H9 (cell line): ENCODE results near the gene HSPA8. TPM values are rescaled to one million over a fixed set of nuclear protein-coding genes. Genes with fewer than 3 reads are reported as not detected.
A peak's percentile ranks its signal among the peaks of the same experiment; 100 is the strongest.

Experiments used
- DNase-seq: peaks from one replicate; pipeline ENCODE4 v3.0.0-alpha.2; 2017
- H2AFZ ChIP-seq: one replicate; pipeline ENCODE4 v1.6.1; 2013; ENCODE audit warnings: mild to moderate bottlenecking, low read length, control low read depth, moderate library complexity
- H2AK5ac ChIP-seq: 2 replicates; pipeline ENCODE4 v1.6.1; 2013; ENCODE audit warnings: low read length, control low read depth, mixed read lengths; ENCODE audit not compliant: insufficient read length
- H2BK120ac ChIP-seq: one replicate; pipeline ENCODE4 v1.6.1; 2013; ENCODE audit warnings: low read depth, mild to moderate bottlenecking, low read length, control low read depth, inconsistent platforms; ENCODE audit not compliant: poor library complexity, severe bottlenecking
- H2BK12ac ChIP-seq: 2 replicates; pipeline ENCODE4 v1.6.1; 2013; ENCODE audit warnings: low read length, control low read depth, mixed read lengths, low read depth; ENCODE audit not compliant: insufficient read length
- H2BK15ac ChIP-seq: 2 replicates; pipeline ENCODE4 v1.6.1; 2013; ENCODE audit warnings: low read depth, low read length, control low read depth
- H2BK20ac ChIP-seq: one replicate; pipeline ENCODE4 v1.6.1; 2013; ENCODE audit warnings: low read depth, mild to moderate bottlenecking, low read length, control low read depth, inconsistent platforms; ENCODE audit not compliant: poor library complexity, severe bottlenecking
- H2BK5ac ChIP-seq: 2 replicates; pipeline ENCODE4 v1.6.1; 2013; ENCODE audit warnings: low read length, control low read depth, mixed read lengths; ENCODE audit not compliant: insufficient read length
- H3K14ac ChIP-seq: 2 replicates; pipeline ENCODE4 v1.6.1; 2013; ENCODE audit warnings: low read length, control low read depth; ENCODE audit not compliant: insufficient read depth
- H3K18ac ChIP-seq: 2 replicates; pipeline ENCODE4 v1.6.1; 2013; ENCODE audit warnings: low read depth, mild to moderate bottlenecking, mixed read lengths, low read length, control low read depth; ENCODE audit not compliant: insufficient read length
- H3K23ac ChIP-seq: 2 replicates; pipeline ENCODE4 v1.6.1; 2013; ENCODE audit warnings: low read length, control low read depth, mixed read lengths, low read depth; ENCODE audit not compliant: insufficient read length
- H3K23me2 ChIP-seq: 2 replicates; pipeline ENCODE4 v1.6.1; 2013; ENCODE audit warnings: low read depth, mild to moderate bottlenecking, mixed read lengths, low read length, control low read depth; ENCODE audit not compliant: insufficient read length, poor library complexity, severe bottlenecking
- H3K27ac ChIP-seq: 2 replicates; pipeline ENCODE4 v1.5.1; 2013; ENCODE audit warnings: low read length, control low read depth, mixed read lengths, low read depth; ENCODE audit not compliant: insufficient read length
- H3K27me3 ChIP-seq: 2 replicates; pipeline ENCODE4 v1.6.1; 2013; ENCODE audit warnings: low read length, control low read depth, inconsistent platforms; ENCODE audit not compliant: insufficient read depth
- H3K4ac ChIP-seq: 2 replicates; pipeline ENCODE4 v1.6.1; 2013; ENCODE audit warnings: low read depth, mild to moderate bottlenecking, control low read depth, inconsistent platforms, low read length, moderate library complexity
- H3K4me1 ChIP-seq: 2 replicates; pipeline ENCODE4 v1.6.1; 2013; ENCODE audit warnings: low read length, control low read depth, inconsistent platforms; ENCODE audit not compliant: insufficient read depth
- H3K4me2 ChIP-seq: 2 replicates; pipeline ENCODE4 v1.6.1; 2013; ENCODE audit warnings: low read length, control low read depth, mixed read lengths; ENCODE audit not compliant: insufficient read length, insufficient read depth
- H3K56ac ChIP-seq: 2 replicates; pipeline ENCODE4 v1.6.1; 2013; ENCODE audit warnings: low read depth, mild to moderate bottlenecking, mixed read lengths, low read length, control low read depth; ENCODE audit not compliant: insufficient read length
- H3K79me1 ChIP-seq: 2 replicates; pipeline ENCODE4 v1.6.1; 2013; ENCODE audit warnings: low read depth, mild to moderate bottlenecking, moderate library complexity, low read length, control low read depth, inconsistent platforms; ENCODE audit not compliant: insufficient read depth, poor library complexity, severe bottlenecking
- H3K79me2 ChIP-seq: 2 replicates; pipeline ENCODE4 v1.6.1; 2013; ENCODE audit warnings: low read length, control low read depth, inconsistent platforms; ENCODE audit not compliant: insufficient read depth
- H3K9ac ChIP-seq: 2 replicates; pipeline ENCODE4 v1.6.1; 2013; ENCODE audit warnings: low read length, control low read depth, mixed read lengths; ENCODE audit not compliant: insufficient read length; ENCODE audit errors: extremely low read depth
- H3K9me3 ChIP-seq: one replicate; pipeline ENCODE4 v1.6.1; 2013; ENCODE audit warnings: low read depth, low read length, inconsistent platforms; ENCODE audit not compliant: control insufficient read depth
- H3T11ph ChIP-seq: one replicate; pipeline ENCODE4 v1.6.1; 2013; ENCODE audit warnings: mild to moderate bottlenecking, low read length, control low read depth, inconsistent platforms
- H4K20me1 ChIP-seq: one replicate; pipeline ENCODE4 v1.6.1; 2013; ENCODE audit not compliant: control insufficient read depth, insufficient read length, insufficient read depth
- H4K5ac ChIP-seq: 2 replicates; pipeline ENCODE4 v1.6.1; 2013; ENCODE audit warnings: low read depth, mild to moderate bottlenecking, mixed read lengths, low read length, control low read depth; ENCODE audit not compliant: insufficient read length
- H4K8ac ChIP-seq: replicated peaks from 2 replicates; pipeline ENCODE4 v1.6.1; 2013; ENCODE audit warnings: low read length, control low read depth, mixed read lengths, low read depth; ENCODE audit not compliant: insufficient read length
- H4K91ac ChIP-seq: 2 replicates; pipeline ENCODE4 v1.6.1; 2013; ENCODE audit warnings: low read depth, mild to moderate bottlenecking, moderate library complexity, mixed read lengths, low read length, control low read depth; ENCODE audit not compliant: insufficient read length
- H3K27ac Mint-ChIP-seq, 3 experiments: 2 replicates in 2 of 3; 3 replicates in 1 of 3; pipeline ENCODE4 v1.8.0; 2020 to 2021; ENCODE audit warnings: mixed read lengths in 3 of 3, mild to moderate bottlenecking in 1 of 3, moderate library complexity in 1 of 3
- H3K27me3 Mint-ChIP-seq: 2 replicates; pipeline ENCODE4 v1.8.0; 2021; ENCODE audit warnings: low read depth, mild to moderate bottlenecking, moderate library complexity, mixed read lengths
- H3K36me3 Mint-ChIP-seq, 3 experiments: 2 replicates in 2 of 3; 3 replicates in 1 of 3; pipeline ENCODE4 v1.8.0; 2020 to 2021; ENCODE audit warnings: low read depth in 3 of 3, mixed read lengths in 3 of 3; ENCODE audit not compliant: insufficient read depth in 1 of 3
- H3K4me1 Mint-ChIP-seq, 2 experiments: 2 replicates each; pipeline ENCODE4 v1.8.0; 2020; ENCODE audit warnings: mixed read lengths in 2 of 2
- H3K4me3 Mint-ChIP-seq, 2 experiments: 2 replicates in 1 of 2; 3 replicates in 1 of 2; pipeline ENCODE4 v1.8.0; 2020 to 2021; ENCODE audit warnings: mild to moderate bottlenecking in 2 of 2, mixed read lengths in 2 of 2, moderate library complexity in 1 of 2
- H3K9me3 Mint-ChIP-seq, 2 experiments: 2 replicates in 1 of 2; 3 replicates in 1 of 2; pipeline ENCODE4 v1.8.0; 2020; ENCODE audit warnings: mild to moderate bottlenecking in 2 of 2, mixed read lengths in 2 of 2, moderate library complexity in 1 of 2
- CTCF ChIP-seq: fragments of 200-600 bp; sonication (generic); conservative IDR thresholded peaks from 3 replicates; pipeline ENCODE4 v1.8.0; 2021; ENCODE audit warnings: antibody characterized with exemption, mild to moderate bottlenecking
- WGBS: extraction: QIAGEN DNeasy Blood & Tissue Kit; methylation state at CpG from one replicate; pipeline ENCODE4 v1.1.7; 2013; ENCODE audit warnings: missing lambda C conversion rate, low lambda C conversion rate, mixed read lengths; ENCODE audit not compliant: insufficient read length; ENCODE audit errors: extremely low coverage; 5-methylcytosine and 5-hydroxymethylcytosine counted together
- total RNA-seq: library from RNA; stranded (reverse); gene quantifications from 2 replicates; pipeline ENCODE4 v1.2.1, GENCODE V29; 2021

Gene HSPA8
- total RNA-seq, 1 experiment from 2014 or later: 2,160 TPM

GRCh38 chr11:123020968-123021367 lies 41.0 kb downstream of the HSPA8 start:
- Mint-ChIP-seq H3K4me3 (no peak overlapping the region), H3K27ac (no peak overlapping the region), H3K27me3 (peaks cover 5% of the 10 kb centered on the region), H3K9me3 (no peaks in the 10 kb centered on the region), H3K4me1 (peaks cover 1 to 9% of the 10 kb centered on the region in 2 experiments; a peak in 2 of 4 replicates), H3K36me3 (no peaks in the 10 kb centered on the region)
- no peak overlapping the region for H4K5ac ChIP-seq
- H3K14ac ChIP-seq: no peak overlapping the region
- no peak overlapping the region for H3K23ac ChIP-seq
- H2BK15ac ChIP-seq: no peak overlapping the region
- H3K27ac ChIP-seq: no peak overlapping the region
- H3K9ac ChIP-seq: no peak overlapping the region
- DNase-seq: peak; percentile 70
- H2BK12ac ChIP-seq: no peak overlapping the region
- H3K4me1 ChIP-seq: no peaks in the 10 kb centered on the region
- no peak overlapping the region for H3K4ac ChIP-seq
- H4K91ac ChIP-seq: no peak overlapping the region
- no peaks in the 10 kb centered on the region for H3K79me1 ChIP-seq
- WGBS: no CpG with 5 or more reads among the region's 2 CpGs
- no peak overlapping the region for H3K18ac ChIP-seq
- TF ChIP-seq CTCF: peak; percentile 77
- H4K8ac ChIP-seq: no peak overlapping the region
- H2AK5ac ChIP-seq: no peak overlapping the region
- no peak overlapping the region for H2BK5ac ChIP-seq
- H3K56ac ChIP-seq: no peak overlapping the region
- no peak overlapping the region for H2BK20ac ChIP-seq
- H3T11ph ChIP-seq: no peak overlapping the region
- no peaks in the 10 kb centered on the region for H3K27me3 ChIP-seq
- H3K79me2 ChIP-seq: no peaks in the 10 kb centered on the region
- no peak overlapping the region for H2AFZ ChIP-seq
- H4K20me1 ChIP-seq: no peaks in the 10 kb centered on the region
- H2BK120ac ChIP-seq: no peak overlapping the region
- no peak overlapping the region for H3K4me2 ChIP-seq
- H3K23me2 ChIP-seq: no peaks in the 10 kb centered on the region
- H3K9me3 ChIP-seq: no peaks in the 10 kb centered on the region
